GM12878 (cell line): Measurements from ENCODE around the gene RPS6KA2. TPM values are rescaled to one million over a fixed set of nuclear protein-coding genes. Genes with fewer than 3 reads are reported as not detected.

ENCODE experiments used
- ATAC-seq: fragments of 200-7000 bp; cut with Tn5 transposase; 3 replicates; pipeline ENCODE4 v1.9.1; 2020; ENCODE audit warnings: mild to moderate bottlenecking, moderate library complexity
- BruUV-seq: library from RNA; stranded (reverse); fragments of 400-500 nt; replicated peaks from 2 replicates; lab custom pipeline; 2021; lab: Mats Ljungman, UMichigan
- CTCF ChIA-PET: fragments of 300-600 bp; sonication (Branson Sonifier 250); formaldehyde crosslinking; extraction: SDS; loops from one replicate; lab custom pipeline; 2021; ENCODE audit warnings: inconsistent platforms; lab: Yijun Ruan, JAX
- POLR2A ChIA-PET: fragments of 350-600 bp; formaldehyde crosslinking; extraction: SDS; loops from one replicate; lab custom pipeline; 2021; ENCODE audit warnings: inconsistent platforms; lab: Charles Lee
- RAD21 ChIA-PET: fragments of 300-600 bp; sonication (Branson Sonifier 250); formaldehyde crosslinking; loops from one replicate; lab custom pipeline; 2023; ENCODE audit warnings: antibody characterized with exemption; ENCODE audit not compliant: unreplicated experiment; lab: Charles Lee
- SMC1A ChIA-PET: fragments of 300-600 bp; sonication (Branson Sonifier 250); formaldehyde crosslinking; loops from one replicate; lab custom pipeline; 2023; ENCODE audit not compliant: unreplicated experiment, uncharacterized antibody; lab: Charles Lee
- DNase-seq: peaks from one replicate; pipeline ENCODE4 v3.0.0-alpha.2; 2011; ENCODE audit warnings: low read depth, low spot score
- FAIRE-seq: peaks from 3 replicates; lab custom pipeline; 2011; peaks lifted over from hg19 to GRCh38; lab: Jason Lieb, UNC
- H2AFZ ChIP-seq: 2 replicates; pipeline ENCODE4 v1.6.0; 2011; ENCODE audit warnings: low read depth, low read length, control low read depth; ENCODE audit not compliant: control insufficient read depth
- H3K27ac ChIP-seq: 2 replicates; pipeline ENCODE4 v1.5.1; 2011; ENCODE audit warnings: control low read depth; ENCODE audit not compliant: control insufficient read depth, insufficient read depth
- H3K27me3 ChIP-seq, 2 experiments: replicated peaks in 1 of 2; 2 replicates each; pipeline versions ENCODE4 v1.6.0 to v1.6.1; 2011; ENCODE audit warnings: low read length in 1 of 2; ENCODE audit not compliant: control insufficient read depth in 2 of 2, insufficient read depth in 2 of 2
- H3K36me3 ChIP-seq, 2 experiments: 2 replicates each; pipeline ENCODE4 v1.5.1; 2011; ENCODE audit warnings: low read length in 1 of 2; ENCODE audit not compliant: control insufficient read depth in 2 of 2, insufficient read depth in 2 of 2
- H3K4me1 ChIP-seq: 2 replicates; pipeline ENCODE4 v1.6.1; 2011; ENCODE audit warnings: mild to moderate bottlenecking, low read length, moderate library complexity, mixed read lengths; ENCODE audit not compliant: control insufficient read depth, insufficient read depth
- H3K4me2 ChIP-seq: 2 replicates; pipeline ENCODE4 v1.6.0; 2011; ENCODE audit warnings: control low read depth; ENCODE audit not compliant: control insufficient read depth, insufficient read depth
- H3K4me3 ChIP-seq: fragments of 200-600 bp; sonication (generic); 2 replicates; pipeline ENCODE4 v1.5.1; 2016
- H3K79me2 ChIP-seq: 2 replicates; pipeline ENCODE4 v1.6.0; 2011; ENCODE audit warnings: low read length; ENCODE audit not compliant: control insufficient read depth, insufficient read depth
- H3K9ac ChIP-seq: 2 replicates; pipeline ENCODE4 v1.8.0; 2011; ENCODE audit warnings: low read length, control low read depth, mixed read lengths; ENCODE audit not compliant: control insufficient read depth, insufficient read depth
- H3K9me3 ChIP-seq: replicated peaks from 3 replicates; pipeline ENCODE4 v1.5.1; 2011; ENCODE audit warnings: mild to moderate bottlenecking, low read length; ENCODE audit not compliant: control insufficient read depth, insufficient read depth
- H4K20me1 ChIP-seq: 2 replicates; pipeline ENCODE4 v1.6.0; 2011; ENCODE audit not compliant: control insufficient read depth, insufficient read depth
- BCL3 ChIP-seq: IDR thresholded peaks from 2 replicates; pipeline ENCODE4 v1.6.1; 2011; ENCODE audit warnings: borderline replicate concordance, low read depth, mild to moderate bottlenecking, moderate library complexity, low read length; ENCODE audit not compliant: insufficient read depth, poor library complexity, severe bottlenecking
- IRF4 ChIP-seq: IDR thresholded peaks from 2 replicates; pipeline ENCODE4 v1.6.1; 2011; ENCODE audit warnings: low read depth, low read length
- IRF5 ChIP-seq: fragments of 450-650 bp; IDR thresholded peaks from 2 replicates; pipeline ENCODE4 v1.6.1; 2017; ENCODE audit warnings: borderline replicate concordance
- KAT2A ChIP-seq: conservative IDR thresholded peaks from 2 replicates; pipeline ENCODE4 v1.6.1; 2011; ENCODE audit warnings: low read depth, low read length; ENCODE audit not compliant: control insufficient read depth
- NR2C2 ChIP-seq: IDR thresholded peaks from 2 replicates; pipeline ENCODE4 v1.6.1; 2011; ENCODE audit warnings: borderline replicate concordance, low read depth; ENCODE audit not compliant: control insufficient read depth, insufficient read length
- PKNOX1 ChIP-seq: fragments of 450-650 bp; IDR thresholded peaks from 2 replicates; pipeline ENCODE4 v1.6.1; 2016; ENCODE audit warnings: mild to moderate bottlenecking
- POLR2AphosphoS2 ChIP-seq: IDR thresholded peaks from 2 replicates; pipeline ENCODE4 v1.6.1; 2011; ENCODE audit warnings: low read depth, mild to moderate bottlenecking, low read length, improper control_type of control experiment, moderate library complexity
- POLR2AphosphoS5 ChIP-seq: IDR thresholded peaks from 2 replicates; pipeline ENCODE4 v1.6.1; 2011; ENCODE audit warnings: mild to moderate bottlenecking, low read length, inconsistent platforms
- POU2F2 ChIP-seq: IDR thresholded peaks from 3 replicates; pipeline ENCODE4 v1.6.1; 2011; ENCODE audit warnings: low read depth, mild to moderate bottlenecking, low read length, borderline replicate concordance
- PRDM15 ChIP-seq: fragments of 450-650 bp; formaldehyde crosslinking; IDR thresholded peaks from 2 replicates; pipeline ENCODE4 v1.4.0; 2020; ENCODE audit warnings: mild to moderate bottlenecking, moderate library complexity
- RAD21 ChIP-seq: IDR thresholded peaks from 2 replicates; pipeline ENCODE4 v1.6.1; 2011; ENCODE audit warnings: mild to moderate bottlenecking, low read depth, low read length, moderate library complexity; ENCODE audit not compliant: insufficient read depth
- SREBF2 ChIP-seq: IDR thresholded peaks from 2 replicates; pipeline ENCODE4 v1.6.1; 2012; ENCODE audit warnings: mild to moderate bottlenecking, low read length
- ZNF217 ChIP-seq: fragments of 450-650 bp; IDR thresholded peaks from 2 replicates; pipeline ENCODE4 v1.6.1; 2017; ENCODE audit warnings: antibody characterized with exemption, mild to moderate bottlenecking
- ZNF622 ChIP-seq: fragments of 450-650 bp; IDR thresholded peaks from 2 replicates; pipeline ENCODE4 v1.6.1; 2017; ENCODE audit warnings: mild to moderate bottlenecking, inconsistent platforms
- WGBS: methylation state at CpG from one replicate; pipeline ENCODE4 v1.1.6; 2016; ENCODE audit warnings: low lambda C conversion rate; ENCODE audit not compliant: insufficient replicate concordance, insufficient coverage; ENCODE audit errors: missing lambda C conversion rate; 5-methylcytosine and 5-hydroxymethylcytosine counted together
- in situ Hi-C: fragments of 300-500 bp; cut with MboI; formaldehyde crosslinking; loops from 9 replicates; pipeline ENCODE4 v1.14.3; 2018; ENCODE audit warnings: mixed read lengths
- intact Hi-C: fragments of 100-400 bp; cut with micrococcal nuclease; formaldehyde crosslinking; loops from one replicate; pipeline ENCODE4 v1.14.2; 2022; ENCODE audit not compliant: unreplicated experiment
- polyA plus RNA-seq, 11 experiments: library from polyadenylated mRNA; depleted of rRNA in 4 of 11; unstranded in 6 of 11; stranded (reverse) in 5 of 11; fragments of >200 nt; fragmentation: Nextera tagmentation in 4 of 11; fragmentation: Illumina TruSeq in 1 of 11; extraction: Ambion mirVana in 4 of 11; extraction: Trizol in 1 of 11; gene quantifications; 1 replicate in 1 of 11; 2 replicates in 10 of 11; pipeline versions ENCODE4 v1.2.1 to v1.2.3, GENCODE V29; 2011 to 2016; ENCODE audit warnings: inconsistent platforms in 2 of 11, missing spikeins in 2 of 11, low read depth in 1 of 11
- total RNA-seq, 4 experiments: library from RNA; depleted of rRNA in 3 of 4; stranded (reverse); fragments of >200 nt in 3 of 4; fragmentation: Illumina TruSeq in 1 of 4; extraction: Trizol in 1 of 4; gene quantifications; 2 replicates each; pipeline versions ENCODE4 v1.2.1 to v1.2.3, GENCODE V29; 2013 to 2021
- TF ChIP-seq, protein P1 (sequence below): IDR thresholded peaks from 2 replicates; pipeline ENCODE4 v1.6.1; 2011; ENCODE audit warnings: low read depth, low read length, improper control_type of control experiment, borderline replicate concordance

Gene RPS6KA2
- total and polyA plus RNA-seq, 10 of the 15 experiments (the other 5 are each of a cell fraction or from before 2014, with no cell fraction given): 0.02 to 1.0 (median 0.22) TPM; not detected in 1

- Histone ChIP-seq H3K4me3 (no peak overlapping the region), H4K20me1 (no peaks in the 10 kb centered on the region), H3K36me3 (no peaks in the 10 kb centered on the region), H2AFZ (no peak overlapping the region), H3K79me2 (no peaks in the 10 kb centered on the region), H3K4me2 (no peak overlapping the region), H3K9me3 (no peaks in the 10 kb centered on the region), H3K4me1 (no peaks in the 10 kb centered on the region), H3K27ac (no peak overlapping the region), H3K9ac (no peak overlapping the region), H3K27me3 (no peaks in the 10 kb centered on the region)
- POLR2A ChIA-PET: interaction anchor here (0.6 to 1.4 kb wide), 4 partner anchors 8 to 92 kb away, joined by 3 to 10 read pairs (median 3); partner anchors contain the start of gene PRR18
- WGBS: 72% methylated on average over 2 of the region's 2 CpGs
- CTCF ChIA-PET: interaction anchor here (0.5 to 12.2 kb wide), 38 partner anchors 10 to 898 kb away, joined by 3 to 317 read pairs (median 4); partner anchors contain the start of genes PRR18 and RPS6KA2
- ATAC-seq (no peak), DNase-seq (no peak), FAIRE-seq (no peak)
- intact Hi-C loops: loop anchor here (1.0 to 10.0 kb wide), 4 partner anchors 87 to 513 kb away; no protein-coding TSS in a partner anchor
- in situ Hi-C loops: loop anchor here (10.0 kb wide), 1 partner anchor 515 kb away; no protein-coding TSS in a partner anchor
- RAD21 ChIA-PET: interaction anchor here (0.8 to 5.3 kb wide), 21 partner anchors 8 to 247 kb away, joined by 3 to 165 read pairs (median 5); partner anchors contain the start of gene PRR18
- BruUV-seq: no TSS peak
- SMC1A ChIA-PET: interaction anchor here (0.6 to 5.5 kb wide), 24 partner anchors 8 to 149 kb away, joined by 3 to 72 read pairs (median 5); partner anchors contain the start of gene PRR18
- TF ChIP-seq IRF5 (no peak), BCL3 (no peak), KAT2A (no peak), NR2C2 (no peak), SREBF2 (no peak), ZNF217 (no peak), ZNF622 (no peak), IRF4 (no peak), PRDM15 (CRISPR knock-in tag) (no peak), POLR2AphosphoS5 (no peak), RAD21 (no peak), POU2F2 (no peak), POLR2AphosphoS2 (no peak), PKNOX1 (no peak)
- TF ChIP-seq, protein P1, sequence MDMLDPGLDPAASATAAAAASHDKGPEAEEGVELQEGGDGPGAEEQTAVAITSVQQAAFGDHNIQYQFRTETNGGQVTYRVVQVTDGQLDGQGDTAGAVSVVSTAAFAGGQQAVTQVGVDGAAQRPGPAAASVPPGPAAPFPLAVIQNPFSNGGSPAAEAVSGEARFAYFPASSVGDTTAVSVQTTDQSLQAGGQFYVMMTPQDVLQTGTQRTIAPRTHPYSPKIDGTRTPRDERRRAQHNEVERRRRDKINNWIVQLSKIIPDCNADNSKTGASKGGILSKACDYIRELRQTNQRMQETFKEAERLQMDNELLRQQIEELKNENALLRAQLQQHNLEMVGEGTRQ: no peak
Observed at GRCh38 chr6:166400181-166400580, 226.9 kb downstream of the RPS6KA2 start.
